Measurements from ENCODE around the gene DEFB132.
"Not testable (repeated sequence)": the region's sequence is repeated elsewhere in the genome, so short reads cannot be mapped to it uniquely, and the experiment has no call there.

Gene DEFB132

GRCh38 chr20:257419-257818 lies at the start of gene DEFB132:
Gene DEFB132 (plus strand): TSS chr20:257724. CDS start chr20:257779, 55 bp downstream.
- no peaks in the 10 kb centered on the region for H3K9me3 ChIP-seq (ENCODE audit: low read depth, low read length)
- DNase-seq (ENCODE audit: low read depth, low spot score) = no peak
- no peak within 1 kb of the TSS for H3K4me3 ChIP-seq
- H3K9ac ChIP-seq (ENCODE audit: insufficient read length) = no peak within 1 kb of the TSS
- H3K27ac ChIP-seq = no peak within 1 kb of the TSS
- H3K36me3 ChIP-seq (ENCODE audit: insufficient read depth, low read length) = no peaks in the 10 kb centered on the region
- no peak for TF ChIP-seq EZH2 (IDR thresholded peaks at IDR 0.05)
- no peak for TF ChIP-seq FOXP2 (optimal IDR thresholded peaks at IDR 0.05; ENCODE audit: control extremely low read depth, extremely low read length, insufficient read depth)
- no peak for TF ChIP-seq POLR2AphosphoS5 (IDR thresholded peaks at IDR 0.05; ENCODE audit: borderline replicate concordance, low read depth, low read length)

- Histone ChIP-seq H3K9me3 (ENCODE audit: low read depth, low read length) (no peaks in the 10 kb centered on the region), H3K4me3 (no peak overlapping the region), H3K9ac (ENCODE audit: insufficient read length) (no peak overlapping the region), H3K36me3 (ENCODE audit: insufficient read depth, low read length) (no peaks in the 10 kb centered on the region), H3K27ac (no peak overlapping the region)
- TF ChIP-seq POLR2AphosphoS5 (IDR thresholded peaks at IDR 0.05; ENCODE audit: borderline replicate concordance, low read depth, low read length) = no peak
- no peak for TF ChIP-seq EZH2 (IDR thresholded peaks at IDR 0.05)
- TF ChIP-seq FOXP2 (optimal IDR thresholded peaks at IDR 0.05; ENCODE audit: control extremely low read depth, extremely low read length, insufficient read depth) = no peak
- no peak for DNase-seq (ENCODE audit: low read depth, low spot score)
These were observed 48.5 kb upstream of the DEFB132 start for GRCh38 chr20:208942-209566.

DNA sequence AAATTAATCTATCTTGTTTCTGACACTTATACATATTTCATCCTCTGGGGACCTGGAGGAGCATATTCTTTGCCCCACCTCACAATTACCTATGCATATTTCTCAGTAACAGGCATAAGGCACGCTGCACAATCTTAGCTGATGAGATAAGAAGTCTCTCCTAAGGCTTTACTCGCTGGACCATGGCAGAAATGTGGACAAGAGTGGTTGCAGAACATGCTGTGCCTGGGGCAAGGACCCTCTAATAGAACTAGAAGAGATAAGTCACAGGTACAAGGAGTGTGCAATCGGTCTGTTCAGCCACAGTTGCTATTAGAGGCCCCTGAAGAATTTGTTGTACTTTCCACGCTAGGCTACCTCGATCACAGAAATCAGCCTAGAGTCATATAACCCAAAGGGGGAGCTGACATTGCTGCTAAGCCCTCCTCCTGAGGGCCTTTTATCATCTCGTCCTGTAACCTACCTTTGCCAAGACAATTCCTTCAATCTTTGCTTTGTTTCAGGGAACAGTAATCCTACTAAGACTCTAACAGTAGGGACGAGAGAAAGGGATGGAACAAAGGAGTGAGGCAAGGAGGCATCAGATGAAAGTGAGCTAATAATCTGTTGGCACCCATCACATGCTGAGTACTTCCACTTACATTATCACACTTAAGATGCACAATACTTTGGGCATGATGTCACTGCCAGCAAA lies 46.6 kb upstream of the DEFB132 start:
- H3K27ac ChIP-seq = no peak overlapping the region
- H3K4me3 ChIP-seq = no peak overlapping the region
- DNase-seq (ENCODE audit: low read depth, low spot score) = no peak
- TF ChIP-seq FOXP2 (optimal IDR thresholded peaks at IDR 0.05; ENCODE audit: control extremely low read depth, extremely low read length, insufficient read depth) (no peak), POLR2AphosphoS5 (IDR thresholded peaks at IDR 0.05; ENCODE audit: borderline replicate concordance, low read depth, low read length) (no peak), EZH2 (IDR thresholded peaks at IDR 0.05) (no peak)
- H3K9ac ChIP-seq (ENCODE audit: insufficient read length) = no peak overlapping the region
- H3K9me3 ChIP-seq (ENCODE audit: low read depth, low read length) = no peaks in the 10 kb centered on the region
- H3K36me3 ChIP-seq (ENCODE audit: insufficient read depth, low read length) = no peaks in the 10 kb centered on the region

DNA sequence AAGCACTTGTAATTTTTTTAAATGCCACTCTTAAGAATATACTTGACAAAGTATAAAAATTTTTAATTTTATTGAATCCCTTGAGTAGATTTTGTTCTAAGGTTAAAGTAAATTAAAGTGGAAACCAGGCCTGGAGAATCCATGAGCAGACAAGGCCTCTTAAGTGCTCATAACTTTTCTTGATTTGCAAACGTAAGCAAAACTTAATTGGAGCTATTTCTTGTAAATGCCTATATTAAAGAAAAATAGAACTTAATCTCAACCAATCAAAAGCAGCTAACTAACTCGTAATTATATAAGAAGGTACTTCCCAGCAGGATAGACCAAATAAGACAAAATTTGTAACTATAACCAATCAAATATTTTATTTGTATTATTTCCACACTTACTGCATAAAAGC lies 43.1 kb upstream of the DEFB132 start:
- H3K36me3 ChIP-seq (ENCODE audit: insufficient read depth, low read length) = no peaks in the 10 kb centered on the region
- H3K4me3 ChIP-seq = no peak overlapping the region
- no peak for DNase-seq (ENCODE audit: low read depth, low spot score)
- H3K27ac ChIP-seq = peak overlapping the region; percentile 69; the same call in 1 of the 2 replicates
- H3K9me3 ChIP-seq (ENCODE audit: low read depth, low read length) = no peaks in the 10 kb centered on the region
- TF ChIP-seq FOXP2 (optimal IDR thresholded peaks at IDR 0.05; ENCODE audit: control extremely low read depth, extremely low read length, insufficient read depth) = no peak
- no peak for TF ChIP-seq EZH2 (IDR thresholded peaks at IDR 0.05)
- no peak for TF ChIP-seq POLR2AphosphoS5 (IDR thresholded peaks at IDR 0.05; ENCODE audit: borderline replicate concordance, low read depth, low read length)
- H3K9ac ChIP-seq (ENCODE audit: insufficient read length) = peak overlapping the region; percentile 39

DNA sequence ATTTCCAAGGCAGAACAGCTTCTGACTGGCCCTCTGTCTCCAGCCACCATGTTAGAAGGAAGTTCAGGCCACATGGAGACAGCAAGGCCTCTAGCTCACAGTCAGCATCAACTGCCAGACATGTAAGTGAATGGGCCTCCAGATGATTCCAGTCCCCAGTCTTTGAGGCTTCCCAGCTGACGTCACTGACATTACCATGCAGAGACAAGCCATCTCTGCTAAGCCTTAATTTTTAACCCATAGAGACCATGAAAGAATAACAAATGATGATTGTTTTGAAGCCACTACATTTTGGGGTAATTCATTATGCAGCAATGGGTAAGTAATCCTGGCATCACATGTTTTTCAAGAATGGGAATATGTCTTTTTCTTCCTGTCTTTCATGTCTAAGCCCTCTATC lies 41.7 kb upstream of the DEFB132 start:
- H3K36me3 ChIP-seq (ENCODE audit: insufficient read depth, low read length) = no peaks in the 10 kb centered on the region
- H3K4me3 ChIP-seq = no peak overlapping the region
- TF ChIP-seq EZH2 (IDR thresholded peaks at IDR 0.05) = no peak
- TF ChIP-seq FOXP2 (optimal IDR thresholded peaks at IDR 0.05; ENCODE audit: control extremely low read depth, extremely low read length, insufficient read depth) = no peak
- no peak for TF ChIP-seq POLR2AphosphoS5 (IDR thresholded peaks at IDR 0.05; ENCODE audit: borderline replicate concordance, low read depth, low read length)
- H3K27ac ChIP-seq = no peak overlapping the region
- H3K9ac ChIP-seq (ENCODE audit: insufficient read length) = no peak overlapping the region
- DNase-seq (ENCODE audit: low read depth, low spot score) = no peak
- no peaks in the 10 kb centered on the region for H3K9me3 ChIP-seq (ENCODE audit: low read depth, low read length)

GRCh38 chr20:217266-217665 lies 40.3 kb upstream of the DEFB132 start:
- Histone ChIP-seq H3K9ac (ENCODE audit: insufficient read length) (no peak overlapping the region), H3K4me3 (no peak overlapping the region), H3K36me3 (ENCODE audit: insufficient read depth, low read length) (no peaks in the 10 kb centered on the region), H3K27ac (no peak overlapping the region), H3K9me3 (ENCODE audit: low read depth, low read length) (no peaks in the 10 kb centered on the region)
- TF ChIP-seq FOXP2 (optimal IDR thresholded peaks at IDR 0.05; ENCODE audit: control extremely low read depth, extremely low read length, insufficient read depth) (no peak), POLR2AphosphoS5 (IDR thresholded peaks at IDR 0.05; ENCODE audit: borderline replicate concordance, low read depth, low read length) (no peak), EZH2 (IDR thresholded peaks at IDR 0.05) (no peak)
- DNase-seq (ENCODE audit: low read depth, low spot score) = no peak

- no peak for DNase-seq (ENCODE audit: low read depth, low spot score)
- Histone ChIP-seq H3K9ac (ENCODE audit: insufficient read length) (no peak overlapping the region), H3K36me3 (ENCODE audit: insufficient read depth, low read length) (no peaks in the 10 kb centered on the region), H3K9me3 (ENCODE audit: low read depth, low read length) (no peaks in the 10 kb centered on the region), H3K27ac (no peak overlapping the region), H3K4me3 (no peak overlapping the region)
- TF ChIP-seq FOXP2 (optimal IDR thresholded peaks at IDR 0.05; ENCODE audit: control extremely low read depth, extremely low read length, insufficient read depth) (no peak), EZH2 (IDR thresholded peaks at IDR 0.05) (no peak), POLR2AphosphoS5 (IDR thresholded peaks at IDR 0.05; ENCODE audit: borderline replicate concordance, low read depth, low read length) (no peak)
These were observed 38.0 kb upstream of the DEFB132 start for GRCh38 chr20:219290-220115.

- no peak overlapping the region for H3K9ac ChIP-seq (ENCODE audit: insufficient read length)
- H3K9me3 ChIP-seq (ENCODE audit: low read depth, low read length) = no peaks in the 10 kb centered on the region
- DNase-seq (ENCODE audit: low read depth, low spot score) = no peak
- no peaks in the 10 kb centered on the region for H3K36me3 ChIP-seq (ENCODE audit: insufficient read depth, low read length)
- peak overlapping the region; percentile 82 for H3K27ac ChIP-seq
- H3K4me3 ChIP-seq = no peak overlapping the region
- TF ChIP-seq FOXP2 (optimal IDR thresholded peaks at IDR 0.05; ENCODE audit: control extremely low read depth, extremely low read length, insufficient read depth) (no peak), POLR2AphosphoS5 (IDR thresholded peaks at IDR 0.05; ENCODE audit: borderline replicate concordance, low read depth, low read length) (no peak; the same call in 1 of the 2 replicates), EZH2 (IDR thresholded peaks at IDR 0.05) (no peak)
These were observed 36.2 kb upstream of the DEFB132 start for GRCh38 chr20:221258-221830.

GRCh38 chr20:225879-226278 lies 31.6 kb upstream of the DEFB132 start:
- DNase-seq (ENCODE audit: low read depth, low spot score) = not testable (repeated sequence)

More at GRCh38 chr20:225879-226278, 31.6 kb upstream of the DEFB132 start:
- H3K27ac ChIP-seq; H3K9ac ChIP-seq (ENCODE audit: insufficient read length); H3K36me3 ChIP-seq (ENCODE audit: insufficient read depth, low read length); H3K4me3 ChIP-seq; H3K9me3 ChIP-seq (ENCODE audit: low read depth, low read length): not testable (repeated sequence)

All from SK-N-MC (cell line).